T-helper 17 cell (primary cell): ENCODE data around the gene DHRS1. TPM values are rescaled to one million over a fixed set of nuclear protein-coding genes. Genes with fewer than 3 reads are reported as not detected.

Source experiments
- ATAC-seq: fragments of 150-1000 bp; cut with Tn5 transposase; 2 replicates; pipeline ENCODE4 v1.10.0; 2021; ENCODE audit warnings: mild to moderate bottlenecking, moderate library complexity
- DNase-seq, 3 donors: peaks; one replicate each; pipeline versions ENCODE4 v3.0.0 to v3.0.0-alpha.2; 2020 to 2021
- H3K9me3 ChIP-seq: one replicate; pipeline ENCODE4 v1.7.0; 2013; ENCODE audit warnings: low read length, mild to moderate bottlenecking; ENCODE audit not compliant: control insufficient read depth, poor library complexity, severe bottlenecking
- H3K27ac Mint-ChIP-seq: one replicate; pipeline ENCODE4 v1.8.0; 2022; ENCODE audit warnings: mild to moderate bottlenecking, moderate library complexity, mixed read lengths
- H3K27me3 Mint-ChIP-seq: one replicate; pipeline ENCODE4 v1.8.0; 2022; ENCODE audit warnings: mixed read lengths
- H3K36me3 Mint-ChIP-seq: one replicate; pipeline ENCODE4 v1.8.0; 2022; ENCODE audit warnings: low read depth, mixed read lengths
- H3K4me1 Mint-ChIP-seq: one replicate; pipeline ENCODE4 v1.8.0; 2022; ENCODE audit warnings: mild to moderate bottlenecking, mixed read lengths
- H3K4me3 Mint-ChIP-seq: one replicate; pipeline ENCODE4 v1.8.0; 2022; ENCODE audit warnings: mild to moderate bottlenecking, moderate library complexity, mixed read lengths
- total RNA-seq, 4 donors: library from RNA in 2 of 4; stranded (reverse) in 2 of 4; gene quantifications; one replicate each; pipeline ENCODE4 v1.2.3 and lab custom pipeline; 2022 to 2026

The DHRS1 gene
- total RNA-seq, 2 donors from 2014 or later, result 24.0 to 27.0 TPM

GRCh38 chr14:24322672-24323071 is 23.1 kb upstream of the DHRS1 start:
- no peak overlapping the region for H3K27ac Mint-ChIP-seq
- H3K4me1 Mint-ChIP-seq, result peaks cover 16% of the 10 kb centered on the region
- no peak overlapping the region for H3K4me3 Mint-ChIP-seq
- H3K9me3 ChIP-seq, result no peaks in the 10 kb centered on the region
- H3K36me3 Mint-ChIP-seq, result no peaks in the 10 kb centered on the region
- ATAC-seq (no peak), DNase-seq (no peak)
- peaks cover 25% of the 10 kb centered on the region for H3K27me3 Mint-ChIP-seq

- peaks cover 13% of the 10 kb centered on the region for H3K4me1 Mint-ChIP-seq
- ATAC-seq, result no peak
Measured at GRCh38 chr14:24321212-24321975, 21.8 kb upstream of the DHRS1 start.

GRCh38 chr14:24317141-24317928 is 17.8 kb upstream of the DHRS1 start:
- H3K27ac Mint-ChIP-seq, result no peak overlapping the region
- no peak for ATAC-seq
- peaks cover 3% of the 10 kb centered on the region for H3K36me3 Mint-ChIP-seq
- peaks cover 39% of the 10 kb centered on the region for H3K4me1 Mint-ChIP-seq
- H3K4me3 Mint-ChIP-seq, result no peak overlapping the region
- H3K27me3 Mint-ChIP-seq, result peaks cover 18% of the 10 kb centered on the region
- no peak for DNase-seq
- H3K9me3 ChIP-seq, result no peaks in the 10 kb centered on the region

More at GRCh38 chr14:24321212-24321975, 21.8 kb upstream of the DHRS1 start:
- H3K4me3 Mint-ChIP-seq, result no peak overlapping the region
- no peaks in the 10 kb centered on the region for H3K36me3 Mint-ChIP-seq
- H3K27ac Mint-ChIP-seq, result no peak overlapping the region
- peaks cover 25% of the 10 kb centered on the region for H3K27me3 Mint-ChIP-seq
- DNase-seq, result no peak
- H3K9me3 ChIP-seq, result no peaks in the 10 kb centered on the region

GRCh38 chr14:24316597-24316950 is 17.0 kb upstream of the DHRS1 start:
- DNase-seq, result no peak
- H3K27ac Mint-ChIP-seq, result no peak overlapping the region
- H3K36me3 Mint-ChIP-seq, result peaks cover 3% of the 10 kb centered on the region
- H3K4me1 Mint-ChIP-seq, result peaks cover 43% of the 10 kb centered on the region
- ATAC-seq, result no peak
- H3K9me3 ChIP-seq, result no peaks in the 10 kb centered on the region
- peaks cover 18% of the 10 kb centered on the region for H3K27me3 Mint-ChIP-seq
- H3K4me3 Mint-ChIP-seq, result no peak overlapping the region

GRCh38 chr14:24315807-24316596 is 16.4 kb upstream of the DHRS1 start:
- no peaks in the 10 kb centered on the region for H3K9me3 ChIP-seq
- Mint-ChIP-seq H3K4me3 (peak overlapping the region; percentile 61), H3K27ac (peak overlapping the region; percentile 96), H3K36me3 (peaks cover 3% of the 10 kb centered on the region), H3K27me3 (peaks cover 18% of the 10 kb centered on the region), H3K4me1 (peaks cover 46% of the 10 kb centered on the region)
- ATAC-seq (no peak), DNase-seq (no peak)

- DNase-seq, result no peak
- Mint-ChIP-seq H3K27ac (peak overlapping the region; percentile 96), H3K4me3 (peak overlapping the region; percentile 87), H3K4me1 (peaks cover 47% of the 10 kb centered on the region), H3K36me3 (peaks cover 3% of the 10 kb centered on the region), H3K27me3 (peaks cover 16% of the 10 kb centered on the region)
- H3K9me3 ChIP-seq, result no peaks in the 10 kb centered on the region
- no peak for ATAC-seq
Measured at GRCh38 chr14:24315243-24315806, 15.7 kb upstream of the DHRS1 start.

- peak overlapping the region; percentile 96 for H3K27ac Mint-ChIP-seq
- peaks cover 3% of the 10 kb centered on the region for H3K36me3 Mint-ChIP-seq
- peak overlapping the region; percentile 87 for H3K4me3 Mint-ChIP-seq
- peaks cover 9% of the 10 kb centered on the region for H3K27me3 Mint-ChIP-seq
- ATAC-seq (no peak), DNase-seq (no peak)
- H3K9me3 ChIP-seq, result no peaks in the 10 kb centered on the region
- peaks cover 52% of the 10 kb centered on the region for H3K4me1 Mint-ChIP-seq
Measured at GRCh38 chr14:24314377-24315193, 15.0 kb upstream of the DHRS1 start.

- DNase-seq (no peak), ATAC-seq (no peak)
- no peaks in the 10 kb centered on the region for H3K9me3 ChIP-seq
- Mint-ChIP-seq H3K27ac (peak overlapping the region; percentile 96), H3K4me3 (peak overlapping the region; percentile 87), H3K27me3 (peaks cover 2% of the 10 kb centered on the region), H3K4me1 (peaks cover 59% of the 10 kb centered on the region), H3K36me3 (peaks cover 3% of the 10 kb centered on the region)
Measured at GRCh38 chr14:24313913-24314312, 14.3 kb upstream of the DHRS1 start.

GRCh38 chr14:24312736-24313507 is 13.3 kb upstream of the DHRS1 start:
- DNase-seq (no peak), ATAC-seq (no peak)
- no peaks in the 10 kb centered on the region for H3K27me3 Mint-ChIP-seq
- H3K27ac Mint-ChIP-seq, result peak overlapping the region; percentile 96
- H3K9me3 ChIP-seq, result no peaks in the 10 kb centered on the region
- peak overlapping the region; percentile 87 for H3K4me3 Mint-ChIP-seq
- H3K36me3 Mint-ChIP-seq, result peaks cover 6% of the 10 kb centered on the region
- peaks cover 63% of the 10 kb centered on the region for H3K4me1 Mint-ChIP-seq

- Mint-ChIP-seq H3K4me1 (peaks cover 64% of the 10 kb centered on the region), H3K36me3 (peaks cover 6% of the 10 kb centered on the region), H3K4me3 (peak overlapping the region; percentile 87), H3K27ac (peak overlapping the region; percentile 96), H3K27me3 (no peaks in the 10 kb centered on the region)
- no peaks in the 10 kb centered on the region for H3K9me3 ChIP-seq
- peak; percentile 5 for ATAC-seq
- DNase-seq, result no peak
Measured at GRCh38 chr14:24311837-24312615, 12.4 kb upstream of the DHRS1 start.
